Measurements from ENCODE around the gene ATP6V1G3.

The ATP6V1G3 gene

DNA sequence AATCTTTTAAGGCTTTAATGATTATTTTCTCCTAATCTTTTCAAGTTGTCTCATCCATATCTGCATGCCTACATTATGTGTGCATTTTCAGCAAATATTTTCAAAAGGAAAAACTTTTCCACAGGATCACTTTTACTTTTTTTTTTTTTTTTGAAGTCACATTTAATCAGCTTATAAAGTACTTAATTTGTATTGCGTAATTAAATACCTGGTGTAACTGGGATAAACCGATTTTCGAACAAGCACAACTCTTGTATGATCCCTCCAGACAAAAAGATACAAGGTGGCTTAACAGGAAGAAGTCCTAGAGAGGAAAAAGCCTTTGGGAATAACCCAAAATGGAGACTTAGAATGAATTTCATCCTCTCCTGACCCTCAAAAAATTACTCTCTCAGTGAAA is 1.3 kb upstream of the ATP6V1G3 start:
- no peak for DNase-seq

DNA sequence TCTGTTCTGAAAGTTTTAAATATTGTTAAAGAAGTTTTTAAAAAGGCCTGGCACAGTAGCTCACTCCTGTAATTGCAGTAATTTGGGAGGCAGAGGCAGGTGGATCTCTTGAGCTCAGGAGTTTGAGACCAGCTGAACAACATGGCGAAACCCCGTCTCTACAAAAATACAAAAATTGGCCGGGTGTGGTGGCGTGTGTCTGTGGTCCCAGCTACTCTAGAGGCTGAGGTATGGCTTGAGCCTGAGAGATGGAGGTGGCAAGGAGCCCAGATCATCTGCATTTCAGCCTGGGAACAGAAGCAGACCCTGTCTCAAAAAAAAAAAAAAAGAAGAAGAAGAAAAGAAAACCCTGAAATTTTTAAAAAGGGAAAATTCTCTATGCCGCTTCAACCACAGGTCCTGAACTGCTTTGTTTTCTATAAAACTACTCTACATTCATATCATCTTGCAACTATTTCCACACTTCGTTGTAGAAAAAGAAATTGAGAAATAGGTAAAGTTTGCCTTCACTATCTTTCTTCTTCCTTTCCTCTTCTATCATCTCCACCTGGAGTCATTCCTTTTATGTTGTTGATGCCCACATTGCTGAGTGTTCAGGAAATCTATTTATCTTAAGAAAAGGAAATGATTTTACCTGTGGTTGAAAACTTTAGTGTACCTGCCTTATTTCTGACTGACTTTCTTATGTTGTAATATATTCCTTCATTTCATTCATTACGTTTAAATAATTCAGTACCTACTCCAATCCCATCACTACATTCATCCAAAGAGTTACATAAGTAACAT is 1.7 kb downstream of the ATP6V1G3 start:
- no peak for DNase-seq

DNA sequence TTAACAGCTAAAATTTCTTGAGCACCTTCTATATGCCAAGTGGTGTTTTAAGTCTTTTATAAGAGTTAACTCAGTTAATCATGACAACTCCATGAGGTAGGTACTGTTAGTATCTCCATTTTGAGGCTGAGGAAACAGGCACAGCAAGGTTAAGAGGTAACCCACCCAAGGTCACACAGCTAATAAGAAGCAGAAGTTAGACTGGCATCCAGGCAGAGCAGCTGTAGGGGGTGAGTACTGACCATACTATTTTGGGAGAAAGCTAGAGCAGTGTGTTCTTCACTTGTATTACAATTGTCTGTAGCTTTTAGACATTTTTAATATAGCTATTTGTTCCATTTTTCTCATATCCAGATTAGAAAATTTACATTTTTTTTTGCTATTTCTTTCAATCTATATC is 4.8 kb downstream of the ATP6V1G3 start:
- DNase-seq, result no peak

DNA sequence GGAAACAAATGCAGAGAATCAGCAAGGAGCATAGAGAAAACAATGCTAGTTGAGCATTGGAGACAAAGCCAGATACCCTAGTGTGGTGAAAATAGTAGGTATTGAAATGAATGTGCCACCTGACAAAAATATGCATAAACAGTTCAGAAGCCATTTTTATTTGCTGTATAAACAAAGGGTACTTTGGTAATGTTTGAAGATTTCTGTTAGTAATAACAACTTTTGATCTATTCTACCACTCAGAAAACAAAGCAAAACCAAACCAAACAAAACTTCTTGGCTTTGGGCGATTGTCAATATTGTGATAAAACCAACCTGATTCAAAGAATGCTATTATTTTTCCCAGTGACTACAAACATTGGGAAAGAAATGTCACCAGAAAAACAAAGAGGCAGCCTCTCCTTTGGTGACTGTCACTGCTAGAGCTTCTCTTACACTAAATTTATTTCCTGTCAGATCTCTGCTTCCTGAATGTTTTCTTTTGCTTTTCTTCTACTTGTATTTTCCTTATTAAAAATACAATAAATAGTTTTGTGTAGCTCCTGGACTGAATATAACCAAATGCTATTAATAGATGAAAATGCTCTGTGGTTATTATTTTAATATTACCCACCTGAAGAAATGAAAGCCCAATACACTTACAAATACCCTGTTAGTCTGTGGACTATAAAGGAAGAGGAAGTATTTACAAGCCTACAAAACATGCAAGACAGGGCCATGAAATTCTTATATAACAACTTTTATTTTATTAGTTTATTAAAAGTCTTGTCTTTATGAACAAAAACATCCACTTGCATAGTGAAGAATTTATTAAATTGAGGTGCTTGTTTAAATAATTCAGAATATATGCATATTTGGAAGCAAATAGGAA is 5.7 kb downstream of the ATP6V1G3 start:
- no peak for DNase-seq

DNA sequence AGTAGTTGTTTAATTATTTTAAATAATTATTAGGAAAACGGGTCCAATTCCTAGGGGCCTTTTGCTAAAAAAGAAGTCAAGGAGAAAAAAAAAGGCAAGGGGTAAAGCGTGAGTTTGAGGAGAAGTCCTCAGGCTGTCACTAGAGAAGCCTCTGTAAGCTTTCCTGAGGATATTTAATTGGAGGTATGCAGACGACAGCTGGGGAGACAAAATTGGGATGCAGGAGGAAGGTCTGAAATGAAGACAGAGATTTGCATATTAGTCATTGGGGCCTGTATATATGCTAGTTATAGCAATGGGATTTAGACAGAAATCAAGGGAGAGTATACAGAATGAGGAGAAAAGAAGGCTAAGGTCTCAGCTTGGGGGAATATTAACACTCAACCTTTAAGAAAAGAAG is 8.6 kb downstream of the ATP6V1G3 start:
- DNase-seq, result no peak

DNA sequence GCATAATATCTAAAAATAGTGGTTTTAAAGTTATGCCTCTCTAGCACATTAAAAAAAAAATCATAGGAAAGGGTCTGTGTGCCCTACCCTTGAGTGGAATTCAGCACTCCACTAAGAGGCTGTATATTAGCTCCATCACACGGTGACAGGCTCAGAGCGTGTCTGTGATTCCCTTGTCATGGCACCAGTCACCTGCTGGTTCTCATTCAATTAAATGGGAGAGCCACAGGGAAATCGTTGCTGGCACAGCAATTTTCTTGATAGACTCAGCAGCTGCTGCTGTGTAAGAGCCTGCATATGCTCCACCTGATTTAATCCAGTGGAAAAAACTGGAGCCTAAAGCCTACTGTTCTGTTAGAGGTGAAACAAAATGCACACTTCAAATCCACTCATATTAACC is 9.5 kb downstream of the ATP6V1G3 start:
- DNase-seq, result no peak

DNA sequence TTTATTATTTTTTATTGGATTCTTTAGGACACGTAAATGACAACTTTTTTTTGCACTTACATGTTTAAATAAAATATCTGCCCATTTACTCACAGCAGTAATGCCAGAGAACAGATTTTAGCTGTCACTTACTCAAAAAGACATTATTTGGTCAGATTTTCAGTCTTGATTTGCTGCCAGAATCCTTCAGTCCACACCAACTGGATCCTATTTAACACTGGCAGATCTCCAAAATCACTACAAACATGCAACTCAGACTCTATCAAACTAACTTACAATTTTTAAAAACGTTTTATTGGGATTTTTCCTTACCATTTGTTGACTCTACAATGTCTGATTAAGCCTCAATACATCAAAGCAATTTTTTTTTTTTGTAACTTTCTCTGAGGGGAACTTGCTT is 11.1 kb downstream of the ATP6V1G3 start:
- DNase-seq, result no peak

DNA sequence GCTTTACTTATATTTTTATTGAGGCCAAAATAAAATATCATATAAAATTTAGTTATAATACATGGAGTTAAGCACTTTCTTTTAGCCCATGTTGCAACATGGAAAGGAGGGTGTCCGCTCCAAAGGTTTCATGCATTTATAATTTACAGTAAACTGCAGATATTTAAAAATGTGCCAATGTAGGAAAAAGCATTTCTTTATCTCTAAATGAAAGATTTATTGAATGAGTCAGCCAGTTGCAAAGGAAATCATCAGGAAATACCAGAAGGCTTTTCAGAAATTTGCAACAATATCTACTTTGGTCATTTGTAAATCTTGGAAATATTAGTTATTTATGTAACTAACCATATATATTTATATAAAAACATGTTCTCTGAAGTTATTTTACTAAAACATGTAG is 12.1 kb downstream of the ATP6V1G3 start:
- DNase-seq, result no peak

DNA sequence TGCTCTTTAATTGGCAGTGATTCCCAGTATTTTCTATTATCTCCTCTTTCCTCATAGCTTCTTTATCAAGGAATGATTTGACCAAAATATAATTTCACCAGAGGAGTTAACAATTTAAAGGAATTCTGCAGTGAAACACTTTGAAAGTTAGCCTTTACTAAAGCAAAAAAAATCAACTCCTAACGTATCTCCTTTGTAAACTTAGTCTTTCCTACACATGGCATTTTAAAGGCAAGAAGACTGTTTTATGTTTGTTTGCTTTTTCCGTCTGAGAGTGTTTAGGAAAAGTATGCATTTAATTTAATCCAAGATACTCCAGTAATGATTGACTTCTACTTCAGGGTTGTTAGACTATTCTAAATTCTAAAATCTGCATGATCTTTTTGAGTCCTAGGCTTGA is 15.9 kb downstream of the ATP6V1G3 start:
- no peak for DNase-seq

DNA sequence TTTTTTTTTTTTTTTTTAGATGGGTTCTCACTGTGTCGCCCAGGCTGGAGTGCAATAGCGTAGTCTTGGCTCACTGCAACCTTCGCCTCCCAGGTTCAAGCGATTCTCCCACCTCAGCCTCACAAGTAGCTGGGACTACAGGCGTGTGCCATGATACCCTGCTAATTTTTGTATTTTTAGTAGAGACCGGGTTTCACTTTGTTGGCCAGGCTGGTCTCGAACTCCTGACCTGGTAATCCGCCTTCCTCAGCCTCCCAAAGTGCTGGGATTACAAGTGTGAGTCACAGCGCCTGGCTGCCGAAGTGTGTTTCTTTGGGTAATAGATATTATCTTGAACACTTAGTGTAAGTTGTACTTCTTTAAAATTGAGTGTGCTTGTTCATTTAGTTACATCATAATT is 16.4 kb downstream of the ATP6V1G3 start:
- peak; percentile 4 to 23 for DNase-seq

DNA sequence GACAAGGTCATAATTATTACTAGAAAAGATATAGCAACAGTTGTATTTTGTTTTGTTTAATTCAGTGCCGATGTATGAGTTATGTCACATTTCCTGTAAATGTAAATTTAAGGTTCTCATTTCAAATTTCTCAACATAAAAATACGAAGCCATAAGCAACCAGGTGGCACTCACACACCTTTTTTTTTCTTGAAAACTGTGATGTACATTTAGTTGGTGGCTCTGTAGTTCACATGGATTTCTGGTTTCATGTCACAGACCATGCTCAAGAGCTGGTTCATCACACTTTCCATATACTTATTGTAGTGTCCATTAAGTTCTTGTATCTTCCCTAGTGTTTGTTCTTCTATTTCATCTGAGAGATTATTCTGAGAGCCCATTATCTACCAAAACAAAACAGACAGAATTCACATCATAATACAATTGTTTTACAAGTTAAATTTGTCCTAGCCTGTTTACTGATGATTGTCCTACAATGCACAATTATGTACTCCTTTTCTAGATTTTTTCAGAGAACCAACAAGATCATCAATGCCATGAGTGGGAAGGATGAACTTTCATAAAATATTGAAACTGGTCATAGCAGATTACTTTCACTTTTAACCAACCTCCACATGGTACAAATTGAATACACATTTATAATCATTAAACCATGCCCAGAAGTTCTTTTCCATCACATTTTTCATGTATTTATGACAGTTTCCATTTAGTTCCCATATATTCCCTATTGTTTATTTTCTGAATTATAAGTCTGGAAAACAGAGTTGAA is 17.1 kb downstream of the ATP6V1G3 start:
- DNase-seq, result peak; percentile 11 to 62

DNA sequence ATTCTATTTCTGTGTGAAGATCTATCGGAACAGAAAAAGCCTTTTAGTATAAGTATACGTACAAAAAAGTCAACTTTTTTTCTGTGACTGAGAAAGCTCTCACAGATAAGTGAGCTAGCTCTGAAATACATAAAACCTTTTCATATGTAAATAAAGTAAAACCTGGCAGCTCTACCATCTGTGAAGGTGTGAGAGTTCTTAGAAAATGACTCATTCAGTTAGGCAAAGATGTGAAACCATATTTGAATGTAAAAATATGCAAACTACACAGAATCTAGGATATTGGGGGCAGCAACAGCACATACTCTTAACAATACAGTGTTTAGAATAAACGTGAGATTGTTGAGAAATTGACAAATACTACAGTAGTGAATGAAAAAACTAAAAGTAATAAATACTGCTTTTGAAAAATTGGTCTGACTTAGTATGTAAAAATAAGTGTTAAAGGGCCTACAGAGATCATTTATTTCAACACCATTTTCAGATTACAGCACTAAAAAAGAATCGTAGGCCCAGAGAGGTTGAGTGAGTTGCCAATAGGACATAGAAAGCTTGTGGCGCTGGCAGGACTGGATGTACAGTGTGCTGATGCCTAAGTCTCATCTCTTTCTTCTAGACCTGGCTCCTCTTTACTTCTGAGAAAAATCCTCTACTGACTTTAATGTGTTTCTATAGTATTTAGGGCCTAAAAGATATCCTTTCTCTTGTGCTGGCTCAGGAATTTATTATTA is 19.8 kb downstream of the ATP6V1G3 start:
- DNase-seq, result peak in 1 of 2 donors; percentile 51

DNA sequence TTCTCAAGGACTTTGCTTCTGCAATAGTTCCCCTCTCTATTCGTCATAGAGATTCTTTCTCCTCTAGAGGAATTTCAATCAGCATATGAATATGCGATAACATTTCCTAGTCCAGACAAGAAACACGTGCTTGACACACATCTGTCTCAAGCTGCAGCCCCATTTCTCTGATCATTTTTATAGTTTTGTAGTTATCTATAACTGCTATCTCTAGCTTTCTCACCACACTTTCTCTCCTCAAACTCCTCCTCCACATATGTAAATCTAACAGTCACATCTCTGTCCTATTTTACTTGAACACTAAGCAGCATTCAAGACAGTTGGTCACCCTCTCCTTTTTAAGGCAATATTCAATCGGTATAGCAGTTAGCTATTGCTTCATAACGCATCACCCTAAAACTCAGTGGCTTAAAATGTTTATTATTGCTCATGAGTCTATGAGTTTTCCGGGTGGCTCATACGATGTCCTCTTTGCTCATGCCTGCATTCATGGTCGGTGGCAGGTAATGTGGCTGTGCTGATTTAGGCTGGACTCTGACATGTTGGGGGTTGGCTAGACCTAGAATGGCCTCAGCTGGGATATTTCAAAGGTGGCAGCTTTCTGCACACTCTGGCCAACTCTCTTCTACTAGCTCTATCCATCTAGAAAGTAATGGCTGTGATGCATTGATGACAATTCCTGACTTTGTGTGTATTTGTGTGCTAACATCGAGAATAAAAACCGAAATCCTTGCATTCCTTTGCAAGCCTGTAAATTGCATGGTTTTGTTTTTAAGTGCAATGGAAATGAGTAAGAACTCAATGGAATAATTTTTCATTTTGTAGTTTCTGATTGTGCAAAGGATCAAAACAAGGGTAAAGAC is 20.6 kb downstream of the ATP6V1G3 start:
- DNase-seq, result peak in 1 of 2 donors; percentile 51

DNA sequence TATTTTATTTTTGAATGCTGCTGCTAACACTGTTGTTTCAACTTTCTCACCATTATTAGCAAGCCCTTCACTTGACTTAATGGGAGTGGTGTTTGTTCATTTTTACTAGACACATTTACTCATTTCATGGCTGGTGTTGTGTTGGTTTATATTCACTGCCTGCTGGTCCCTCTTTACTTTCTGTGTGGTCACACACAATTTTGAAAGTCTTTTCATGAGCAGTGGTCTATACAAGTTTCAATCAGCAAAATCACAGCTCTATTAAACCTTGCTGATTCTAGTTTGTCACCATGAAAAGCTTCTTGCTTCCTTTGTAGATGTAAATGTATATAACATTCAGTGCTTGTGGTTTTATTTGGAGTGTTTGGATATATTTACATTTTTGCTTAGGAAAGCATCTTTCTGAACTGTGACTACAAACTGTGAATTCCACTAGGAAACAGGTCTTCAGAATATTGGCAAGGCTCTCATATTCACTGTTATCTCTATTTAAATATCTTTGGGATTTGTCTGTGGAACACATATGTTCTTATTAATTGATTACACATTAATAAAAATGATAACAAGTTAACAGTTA is 22.8 kb downstream of the ATP6V1G3 start:
- no peak for DNase-seq

DNA sequence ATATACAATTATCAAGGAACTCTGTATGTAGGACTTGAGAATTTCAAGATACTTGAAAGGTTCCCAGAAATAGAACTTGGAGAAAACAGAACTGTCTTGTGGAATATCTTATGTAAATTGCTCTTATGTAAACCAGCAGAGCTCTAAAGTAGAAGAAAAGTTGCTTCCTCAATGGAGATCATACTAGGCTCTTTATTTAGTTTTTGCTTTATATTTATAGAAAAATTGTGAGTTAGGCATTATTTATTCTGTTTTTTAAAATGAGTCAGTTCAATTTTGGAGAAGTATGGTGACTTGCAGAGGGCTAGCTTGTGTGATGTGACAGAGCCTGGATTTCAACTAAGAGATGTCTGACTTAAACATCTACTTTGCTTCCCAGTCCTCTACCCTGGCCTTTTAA is 40.4 kb downstream of the ATP6V1G3 start:
- no peak for DNase-seq

DNA sequence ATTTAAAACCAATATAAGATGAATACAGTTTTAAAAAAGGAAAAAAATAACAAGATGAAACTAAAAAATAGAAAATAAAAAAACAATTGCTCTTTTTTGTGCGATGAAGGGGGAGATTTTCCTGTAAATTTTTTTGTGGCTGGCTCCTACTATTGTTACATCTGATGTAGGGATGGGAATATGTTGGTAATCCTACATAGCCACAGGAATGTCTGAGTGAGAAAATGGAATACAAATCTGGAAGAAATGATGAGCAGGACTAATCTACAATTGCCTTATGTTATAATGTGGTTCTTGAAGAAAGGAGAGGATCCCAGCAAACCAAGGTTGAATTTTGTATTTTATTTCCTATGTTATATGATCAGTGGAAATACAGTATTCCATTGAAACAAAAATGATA is 40.9 kb downstream of the ATP6V1G3 start:
- no peak for DNase-seq

DNA sequence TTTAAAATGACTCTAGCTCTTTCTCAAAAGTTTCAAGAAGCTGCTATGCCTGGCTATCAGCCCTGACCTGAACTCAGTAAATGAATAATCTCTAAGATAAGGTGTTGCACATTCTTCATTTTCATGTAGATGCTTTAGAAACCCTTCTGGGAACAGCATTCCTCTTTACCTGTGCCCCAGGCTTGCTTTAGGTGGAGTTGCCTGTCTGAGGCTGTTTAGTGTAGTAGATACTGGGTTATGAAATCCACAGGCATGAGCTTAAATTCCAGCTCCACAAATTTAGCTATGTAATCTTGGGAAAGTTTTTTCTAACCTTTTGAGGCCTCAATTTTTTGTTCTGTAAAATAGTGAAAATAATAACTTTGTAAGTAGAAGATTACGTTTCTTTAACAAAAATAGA is 41.6 kb downstream of the ATP6V1G3 start:
- no peak for DNase-seq

DNA sequence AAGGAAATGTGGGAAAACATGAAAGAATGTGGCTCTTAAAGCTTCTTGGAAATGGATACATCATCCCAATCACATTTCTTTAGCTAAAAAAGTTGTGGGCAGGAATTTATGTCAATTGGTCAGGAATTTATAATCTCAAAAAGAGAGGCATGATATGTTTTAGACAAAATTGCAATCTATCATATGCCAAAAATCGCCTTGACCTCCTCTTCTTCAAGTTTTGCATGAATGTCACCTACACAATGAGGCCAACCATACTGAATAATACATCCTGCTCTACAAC is 42.4 kb downstream of the ATP6V1G3 start:
- DNase-seq, result no peak

DNA sequence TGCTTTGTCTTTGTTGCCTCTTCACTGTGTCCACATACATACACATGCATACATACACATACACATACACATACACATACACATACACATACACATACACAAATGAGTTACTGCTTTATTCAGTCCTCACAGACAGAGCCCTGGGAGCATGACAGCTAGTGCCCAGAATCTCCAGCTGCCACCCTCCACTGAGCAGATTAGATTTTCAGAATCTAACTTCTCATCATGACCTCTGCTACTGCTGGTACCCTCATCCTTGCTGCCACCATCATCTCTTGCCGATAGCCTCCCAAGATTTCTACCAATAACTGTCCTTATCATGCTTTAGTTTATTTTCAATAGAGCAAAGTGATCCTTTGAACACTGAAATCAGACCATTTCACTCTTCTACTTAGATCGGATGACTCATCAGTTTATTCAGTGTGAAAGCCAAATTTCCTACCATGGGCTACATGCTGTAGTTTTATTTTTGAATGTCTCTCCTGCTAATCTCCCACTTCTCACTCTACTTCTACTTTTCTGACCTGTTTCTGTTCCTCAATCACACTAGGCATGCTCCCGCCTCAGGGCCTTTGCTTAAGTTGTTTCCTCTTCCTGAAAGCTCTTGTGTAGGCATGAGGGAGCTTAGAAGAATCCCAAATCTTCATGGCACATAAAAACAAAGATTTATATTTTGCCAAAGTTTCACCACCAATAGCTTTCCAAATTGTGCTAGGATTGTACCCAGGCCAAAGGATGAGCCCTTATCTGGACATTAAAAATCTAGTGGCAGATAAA is 43.0 kb downstream of the ATP6V1G3 start:
- peak in 1 of 2 donors; percentile 15 for DNase-seq

DNA sequence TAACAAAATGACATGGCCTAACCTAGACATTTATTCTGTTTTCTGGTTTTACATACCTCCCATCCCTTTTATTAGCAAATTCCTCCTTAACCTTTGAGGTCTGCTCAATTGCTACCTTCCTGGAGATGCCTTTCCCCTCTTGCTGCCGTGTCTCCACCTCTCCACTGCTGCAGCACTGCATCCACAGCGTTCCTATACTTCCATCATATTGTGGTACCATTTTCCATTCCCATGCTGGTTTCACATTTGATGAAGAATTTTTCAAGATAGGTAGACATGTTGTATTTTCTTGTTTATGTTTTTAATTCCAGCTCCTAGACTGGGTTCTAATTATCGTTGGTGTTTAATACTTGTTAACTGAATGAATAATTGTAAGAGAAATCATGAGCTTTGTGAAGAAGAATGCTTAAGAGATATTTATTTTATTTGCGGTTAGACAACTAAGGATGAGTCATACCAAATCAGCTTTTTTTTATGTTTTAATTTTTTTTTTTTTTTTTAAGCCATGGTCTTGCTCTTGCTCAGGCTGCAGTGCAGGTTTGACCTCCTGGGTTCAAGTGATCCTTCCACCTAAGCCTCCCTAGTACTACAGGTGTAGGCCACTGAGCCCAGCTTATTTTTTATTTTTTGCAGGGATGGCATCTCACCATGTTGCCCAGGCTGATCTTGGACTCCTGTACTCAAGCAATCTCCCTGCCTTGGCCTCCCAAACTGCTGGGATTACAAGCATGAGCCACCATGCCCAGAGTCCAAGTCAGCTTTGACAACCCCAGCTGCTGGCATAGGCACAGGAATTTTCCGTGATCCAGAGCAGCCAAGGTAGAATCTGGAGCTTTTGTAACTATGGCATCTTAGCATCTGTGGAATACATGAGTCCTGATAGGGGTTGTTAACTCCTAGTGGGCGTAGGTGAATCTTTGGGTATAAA is 44.0 kb downstream of the ATP6V1G3 start:
- DNase-seq, result no peak
